H1 (cell line): ENCODE data around the gene RHBDD2. TPM values are rescaled to one million over a fixed set of nuclear protein-coding genes. Genes with fewer than 3 reads are reported as not detected.

Source experiments
- CTCF ChIA-PET: fragments of 300-600 bp; sonication (Branson Sonifier 250); formaldehyde crosslinking; loops from one replicate; lab custom pipeline; 2021; ENCODE audit not compliant: partially characterized antibody; lab: Charles Lee
- POLR2A ChIA-PET: fragments of 300-600 bp; sonication (Branson Sonifier 250); formaldehyde crosslinking; loops from one replicate; lab custom pipeline; 2021; ENCODE audit warnings: inconsistent platforms; ENCODE audit not compliant: partially characterized antibody; lab: Charles Lee
- DNase-seq, 2 experiments: peaks; one replicate each; pipeline versions ENCODE4 v3.0.0 to v3.0.0-alpha.2; 2010 to 2022; ENCODE audit warnings: low spot score in 2 of 2, low read depth in 1 of 2, mixed read lengths in 1 of 2
- FAIRE-seq: peaks from 2 replicates; lab custom pipeline; 2011; peaks lifted over from hg19 to GRCh38; lab: Jason Lieb, UNC
- H2AFZ ChIP-seq: 2 replicates; pipeline ENCODE4 v1.8.1; 2012; ENCODE audit warnings: low read length, inconsistent platforms
- H2AK5ac ChIP-seq: 2 replicates; pipeline ENCODE4 v1.6.1; 2013; ENCODE audit warnings: low read depth, low read length
- H2BK120ac ChIP-seq: replicated peaks from 2 replicates; pipeline ENCODE3; 2013; ENCODE audit warnings: low read depth, low read length, inconsistent platforms
- H2BK12ac ChIP-seq: 2 replicates; pipeline ENCODE4 v1.6.1; 2013; ENCODE audit warnings: low read depth, low read length
- H2BK15ac ChIP-seq: 2 replicates; pipeline ENCODE4 v1.6.1; 2013; ENCODE audit warnings: low read length
- H2BK20ac ChIP-seq: 2 replicates; pipeline ENCODE4 v1.6.1; 2013; ENCODE audit warnings: low read length
- H2BK5ac ChIP-seq: 2 replicates; pipeline ENCODE4 v1.6.1; 2013; ENCODE audit warnings: low read depth, low read length
- H3K14ac ChIP-seq: 2 replicates; pipeline ENCODE4 v1.6.1; 2013; ENCODE audit warnings: inconsistent platforms; ENCODE audit not compliant: insufficient read length
- H3K18ac ChIP-seq: 2 replicates; pipeline ENCODE4 v1.6.1; 2013; ENCODE audit warnings: low read length; ENCODE audit errors: extremely low read depth
- H3K23ac ChIP-seq: 2 replicates; pipeline ENCODE4 v1.6.1; 2013; ENCODE audit warnings: inconsistent platforms; ENCODE audit not compliant: insufficient read length
- H3K23me2 ChIP-seq: 2 replicates; pipeline ENCODE4 v1.6.1; 2013; ENCODE audit warnings: low read depth, low read length
- H3K27ac ChIP-seq: 2 replicates; pipeline ENCODE4 v1.6.1; 2011; ENCODE audit warnings: low read depth, low read length, inconsistent platforms
- H3K27me3 ChIP-seq, 4 experiments: replicated peaks in 1 of 4; 1 replicate in 1 of 4; 2 replicates in 3 of 4; pipeline versions ENCODE4 v1.6.1 to v1.8.1; 2011 to 2013; ENCODE audit warnings: low read length in 3 of 4, mild to moderate bottlenecking in 3 of 4, inconsistent platforms in 2 of 4, mixed read lengths in 2 of 4, moderate library complexity in 1 of 4; ENCODE audit not compliant: control insufficient read depth in 3 of 4, insufficient read depth in 3 of 4; ENCODE audit errors: extremely low read depth in 1 of 4
- H3K36me3 ChIP-seq, 4 experiments: 2 replicates each; pipeline versions ENCODE4 v1.6.1 to v1.8.1; 2011 to 2013; ENCODE audit warnings: mild to moderate bottlenecking in 4 of 4, low read length in 3 of 4, moderate library complexity in 2 of 4, control low read depth in 1 of 4, inconsistent platforms in 1 of 4; ENCODE audit not compliant: insufficient read depth in 4 of 4, control insufficient read depth in 2 of 4
- H3K4ac ChIP-seq: replicated peaks from 2 replicates; pipeline ENCODE3; 2013; ENCODE audit warnings: low read length, low read depth, mixed read lengths, inconsistent platforms; ENCODE audit not compliant: insufficient read length
- H3K4me1 ChIP-seq, 4 experiments: replicated peaks in 1 of 4; 1 replicate in 1 of 4; 2 replicates in 3 of 4; pipeline versions ENCODE4 v1.6.1 to v1.8.1; 2011 to 2013; ENCODE audit warnings: low read length in 3 of 4, inconsistent platforms in 2 of 4, mixed read lengths in 1 of 4; ENCODE audit not compliant: insufficient read depth in 4 of 4, control insufficient read depth in 3 of 4
- H3K4me2 ChIP-seq, 2 experiments: 2 replicates each; pipeline versions ENCODE4 v1.6.1 to v1.8.1; 2011 to 2013; ENCODE audit warnings: low read depth in 2 of 2, low read length in 2 of 2, control low read depth in 1 of 2, inconsistent platforms in 1 of 2, mild to moderate bottlenecking in 1 of 2; ENCODE audit not compliant: insufficient read depth in 1 of 2
- H3K4me3 ChIP-seq, 4 experiments: fragments of 200-600, 300-600 bp in 1 of 4; sonication (generic), shearing (Covaris generic), sonication (Bioruptor Twin) in 1 of 4; 2 replicates each; pipeline versions ENCODE4 v1.5.1 to v1.8.1; 2011 to 2016; ENCODE audit warnings: low read length in 4 of 4, low read depth in 3 of 4, control low read depth in 2 of 4, inconsistent platforms in 2 of 4, mild to moderate bottlenecking in 2 of 4, mixed read lengths in 1 of 4, moderate library complexity in 1 of 4; ENCODE audit not compliant: insufficient read depth in 2 of 4; ENCODE audit errors: extremely low read depth in 1 of 4
- H3K56ac ChIP-seq: replicated peaks from 2 replicates; pipeline ENCODE3; 2013; ENCODE audit warnings: low read depth, mild to moderate bottlenecking, mixed read lengths, low read length, inconsistent platforms; ENCODE audit not compliant: insufficient read length
- H3K79me1 ChIP-seq: 2 replicates; pipeline ENCODE4 v1.6.1; 2013; ENCODE audit warnings: low read depth, low read length, control low read depth
- H3K79me2 ChIP-seq, 2 experiments: 2 replicates each; pipeline versions ENCODE4 v1.6.1 to v1.8.1; 2012 to 2013; ENCODE audit warnings: low read length in 2 of 2, mild to moderate bottlenecking in 2 of 2, inconsistent platforms in 1 of 2; ENCODE audit not compliant: insufficient read depth in 2 of 2, control insufficient read depth in 1 of 2
- H3K9ac ChIP-seq, 4 experiments: replicated peaks in 1 of 4; 1 replicate in 1 of 4; 2 replicates in 3 of 4; pipeline versions ENCODE4 v1.6.1 to v1.8.1; 2011 to 2013; ENCODE audit warnings: low read depth in 3 of 4, low read length in 3 of 4, control low read depth in 2 of 4, mild to moderate bottlenecking in 2 of 4, moderate library complexity in 2 of 4, inconsistent platforms in 1 of 4; ENCODE audit errors: extremely low read depth in 1 of 4
- H3K9me3 ChIP-seq, 2 experiments: 2 replicates each; pipeline versions ENCODE4 v1.6.1 to v1.8.1; 2012 to 2013; ENCODE audit warnings: mild to moderate bottlenecking in 2 of 2, moderate library complexity in 2 of 2, control low read depth in 1 of 2, inconsistent platforms in 1 of 2, low read depth in 1 of 2, low read length in 1 of 2, mixed read lengths in 1 of 2; ENCODE audit not compliant: insufficient read depth in 2 of 2
- H4K20me1 ChIP-seq, 2 experiments: replicated peaks in 1 of 2; 2 replicates each; pipeline versions ENCODE3 to v1.8.1; 2011 to 2013; ENCODE audit warnings: inconsistent platforms in 2 of 2, low read length in 2 of 2, mild to moderate bottlenecking in 1 of 2; ENCODE audit not compliant: insufficient read depth in 2 of 2, control insufficient read depth in 1 of 2
- H4K5ac ChIP-seq: 2 replicates; pipeline ENCODE4 v1.6.1; 2013; ENCODE audit warnings: low read length, low read depth, mixed read lengths, inconsistent platforms; ENCODE audit not compliant: insufficient read length
- H4K8ac ChIP-seq: 2 replicates; pipeline ENCODE4 v1.8.0; 2013; ENCODE audit warnings: mild to moderate bottlenecking, moderate library complexity, low read length, inconsistent platforms; ENCODE audit not compliant: insufficient read depth; ENCODE audit errors: extremely low read depth
- H4K91ac ChIP-seq: replicated peaks from 2 replicates; pipeline ENCODE3; 2013; ENCODE audit warnings: low read length, mixed read lengths, inconsistent platforms; ENCODE audit not compliant: insufficient read length
- CBX5 ChIP-seq: fragments of 300-800, 300-1000 bp; sonication (generic); IDR thresholded peaks from 2 replicates; pipeline ENCODE4 v1.7.1; 2016; ENCODE audit warnings: antibody characterized with exemption, low read length, low read depth
- CTBP2 ChIP-seq: IDR thresholded peaks from 2 replicates; pipeline ENCODE4 v1.7.0; 2011; ENCODE audit warnings: borderline replicate concordance, mild to moderate bottlenecking, moderate library complexity, mixed read lengths, low read length; ENCODE audit not compliant: insufficient read depth, insufficient read length
- EGR1 ChIP-seq: IDR thresholded peaks from 2 replicates; pipeline ENCODE4 v1.6.1; 2011; ENCODE audit warnings: low read depth, low read length, borderline replicate concordance
- HDAC2 ChIP-seq, 2 experiments: fragments of 300-600 bp in 1 of 2; sonication (generic) in 1 of 2; IDR thresholded peaks; 2 replicates each; pipeline ENCODE4 v1.6.1; 2011 to 2012; ENCODE audit warnings: low read depth in 2 of 2, low read length in 2 of 2, mild to moderate bottlenecking in 2 of 2, moderate library complexity in 2 of 2, borderline replicate concordance in 1 of 2, inconsistent platforms in 1 of 2
- HDAC6 ChIP-seq: IDR thresholded peaks from one replicate; pipeline ENCODE4 v1.7.1; 2012; ENCODE audit warnings: low read depth, mild to moderate bottlenecking, inconsistent platforms, low read length, moderate library complexity
- KDM1A ChIP-seq: fragments of 200-600, 300-600 bp; sonication (generic); IDR thresholded peaks from 2 replicates; pipeline ENCODE4 v1.7.1; 2016; ENCODE audit warnings: mild to moderate bottlenecking, low read length, borderline replicate concordance
- NANOG ChIP-seq: IDR thresholded peaks from 2 replicates; pipeline ENCODE4 v1.6.1; 2011; ENCODE audit warnings: low read length, low read depth, mild to moderate bottlenecking, inconsistent platforms; ENCODE audit not compliant: insufficient read depth, poor library complexity, severe bottlenecking
- POLR2AphosphoS5 ChIP-seq: IDR thresholded peaks from 2 replicates; pipeline ENCODE4 v1.6.1; 2011; ENCODE audit warnings: low read depth, low read length
- RAD21 ChIP-seq, 2 experiments: IDR thresholded peaks in 1 of 2; conservative IDR thresholded peaks in 1 of 2; 2 replicates each; pipeline ENCODE4 v1.6.1; 2011; ENCODE audit warnings: low read depth in 2 of 2, low read length in 2 of 2, improper control_type of control experiment in 1 of 2, inconsistent platforms in 1 of 2, mild to moderate bottlenecking in 1 of 2, moderate library complexity in 1 of 2
- SUZ12 ChIP-seq: fragments of 200-600 bp; sonication (generic); IDR thresholded peaks from 2 replicates; pipeline ENCODE4 v1.6.1; 2012; ENCODE audit warnings: mild to moderate bottlenecking, inconsistent platforms, low read length, moderate library complexity, mixed read lengths
- ZNF274 ChIP-seq: IDR thresholded peaks from 2 replicates; pipeline ENCODE4 v1.7.0; 2012; ENCODE audit warnings: low read length, borderline replicate concordance; ENCODE audit errors: extremely low read depth
- WGBS, 2 experiments: shearing (Covaris generic) in 1 of 2; methylation state at CpG; one replicate each; pipeline versions ENCODE4 v1.1.6 to v1.1.7; 2013 to 2015; ENCODE audit warnings: low lambda C conversion rate in 2 of 2, mixed read lengths in 2 of 2, inconsistent platforms in 1 of 2, low coverage in 1 of 2, missing lambda C conversion rate in 1 of 2; ENCODE audit not compliant: insufficient replicate concordance in 2 of 2, insufficient coverage in 1 of 2, insufficient read length in 1 of 2; ENCODE audit errors: extremely low coverage in 1 of 2, missing lambda C conversion rate in 1 of 2; 5-methylcytosine and 5-hydroxymethylcytosine counted together
- polyA plus RNA-seq, 7 experiments: library from polyadenylated mRNA; depleted of rRNA in 3 of 7; stranded (reverse) in 5 of 7; unstranded in 2 of 7; fragments of >200 nt in 5 of 7; fragments of 200-250 nt in 2 of 7; gene quantifications; 1 replicate in 5 of 7; 2 replicates in 1 of 7; 4 replicates in 1 of 7; pipeline versions ENCODE4 v1.2.1 to v1.2.3, GENCODE V29; 2011 to 2013; ENCODE audit warnings: missing spikeins in 2 of 7, mixed read lengths in 2 of 7
- total RNA-seq: library from RNA; stranded (reverse); fragmentation: NEBNext Ultra II Directional; extraction: Animal tissue kit (Norgen Biotek cat#: 25700); gene quantifications from 2 replicates; pipeline ENCODE4 v1.2.1, GENCODE V29; 2021

The RHBDD2 gene
- total and polyA plus RNA-seq, 2 of the 8 experiments (the other 6 are each of a cell fraction or from before 2014, with no cell fraction given), result 28.3 to 65.5 TPM

DNA sequence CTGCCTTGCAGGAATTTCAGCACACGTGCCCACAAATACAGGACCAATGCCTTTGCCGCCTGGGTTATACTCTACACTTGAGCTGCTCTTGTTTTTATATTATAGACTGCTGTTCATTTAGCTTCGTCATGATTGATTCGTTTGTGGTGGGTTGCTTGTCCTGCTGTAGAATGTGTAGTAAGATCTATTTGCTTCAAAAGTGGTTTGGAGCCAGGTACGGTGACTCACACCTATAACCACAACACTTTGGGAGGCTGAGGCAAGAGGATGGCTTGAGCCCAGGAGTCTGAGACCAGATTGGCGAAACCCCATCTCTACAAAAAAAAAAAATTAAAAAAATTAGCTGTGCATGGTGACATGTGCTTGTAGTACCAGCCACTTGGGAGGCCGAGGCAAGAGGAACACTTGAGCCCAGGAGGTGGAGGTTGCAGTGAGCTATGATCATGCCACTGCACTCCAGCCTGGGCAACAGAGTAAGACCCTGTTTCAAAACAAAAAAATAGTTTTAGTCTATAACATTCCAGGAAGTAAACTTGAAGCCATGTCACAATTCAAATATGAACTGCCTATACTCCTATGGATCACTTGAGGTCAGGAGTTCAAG lies 9.0 kb upstream of the RHBDD2 start:
- H4K91ac ChIP-seq, result no peak overlapping the region
- no peak overlapping the region for H2AK5ac ChIP-seq
- no peaks in the 10 kb centered on the region for H3K79me2 ChIP-seq
- no peaks in the 10 kb centered on the region for H3K36me3 ChIP-seq
- no peak overlapping the region for H3K18ac ChIP-seq
- ChIA-PET POLR2A (interaction anchor here (0.6 to 1.0 kb wide), 3 partner anchors 11 to 439 kb away, joined by 3 to 4 read pairs (median 4); no protein-coding TSS in a partner anchor), CTCF (interaction anchor here (1.2 to 4.6 kb wide), 4 partner anchors 13 to 152 kb away, joined by 3 to 36 read pairs (median 7); no protein-coding TSS in a partner anchor)
- 82% methylated on average over 7 of the region's 7 CpGs; no CpG with 5 or more reads in 1 of the 2 experiments for WGBS, 2 experiments
- H3K56ac ChIP-seq, result no peak overlapping the region
- H2BK12ac ChIP-seq, result no peak overlapping the region
- no peak overlapping the region for H3K4ac ChIP-seq
- FAIRE-seq, result no peak
- no peak overlapping the region for H3K27ac ChIP-seq
- no peak overlapping the region for H2BK120ac ChIP-seq
- H2AFZ ChIP-seq, result no peak overlapping the region
- H4K8ac ChIP-seq, result no peak overlapping the region
- TF ChIP-seq ZNF274 (no peak), HDAC2 (IDR thresholded peaks at IDR 0.05; ENCODE audit: borderline replicate concordance in 1 of 2, low read depth in 2 of 2, low read length in 2 of 2) (no peak), CBX5 (no peak), RAD21 (IDR thresholded peaks at IDR 0.05 in 1 of 2, conservative IDR thresholded peaks at IDR 0.05 in 1 of 2; ENCODE audit: low read depth in 2 of 2, low read length in 2 of 2) (no peak), CTBP2 (no peak), POLR2AphosphoS5 (no peak), KDM1A (no peak), HDAC6 (no peak), SUZ12 (no peak), EGR1 (no peak), NANOG (no peak)
- no peak overlapping the region for H3K4me2 ChIP-seq
- no peak overlapping the region for H2BK5ac ChIP-seq
- no peaks in the 10 kb centered on the region for H3K23me2 ChIP-seq
- no peak overlapping the region for H3K9ac ChIP-seq
- H2BK20ac ChIP-seq, result no peak overlapping the region
- H3K79me1 ChIP-seq, result no peaks in the 10 kb centered on the region
- H3K14ac ChIP-seq, result no peak overlapping the region
- H4K20me1 ChIP-seq, result no peaks in the 10 kb centered on the region
- no peaks in the 10 kb centered on the region for H3K9me3 ChIP-seq
- H4K5ac ChIP-seq, result no peak overlapping the region
- no peaks in the 10 kb centered on the region for H3K27me3 ChIP-seq
- no peak overlapping the region for H3K23ac ChIP-seq
- no peak overlapping the region for H2BK15ac ChIP-seq
- H3K4me1 ChIP-seq, result peaks cover 0 to 3% (median 2%) of the 10 kb centered on the region in 4 experiments; a peak in 3 of 7 replicates
- no peak overlapping the region for H3K4me3 ChIP-seq
- DNase-seq, result no peak
